GM12878 (cell line): Measurements from ENCODE around the gene ANKRD55. TPM values are rescaled to one million over a fixed set of nuclear protein-coding genes. Genes with fewer than 3 reads are reported as not detected.

ENCODE experiments used
- ATAC-seq: fragments of 200-7000 bp; cut with Tn5 transposase; 3 replicates; pipeline ENCODE4 v1.9.1; 2020; ENCODE audit warnings: mild to moderate bottlenecking, moderate library complexity
- BruUV-seq: library from RNA; stranded (reverse); fragments of 400-500 nt; replicated peaks from 2 replicates; lab custom pipeline; 2021; lab: Mats Ljungman, UMichigan
- CTCF ChIA-PET: fragments of 300-600 bp; sonication (Branson Sonifier 250); formaldehyde crosslinking; extraction: SDS; loops from one replicate; lab custom pipeline; 2021; ENCODE audit warnings: inconsistent platforms; lab: Yijun Ruan, JAX
- POLR2A ChIA-PET: fragments of 350-600 bp; formaldehyde crosslinking; extraction: SDS; loops from one replicate; lab custom pipeline; 2021; ENCODE audit warnings: inconsistent platforms; lab: Charles Lee
- RAD21 ChIA-PET: fragments of 300-600 bp; sonication (Branson Sonifier 250); formaldehyde crosslinking; loops from one replicate; lab custom pipeline; 2023; ENCODE audit warnings: antibody characterized with exemption; ENCODE audit not compliant: unreplicated experiment; lab: Charles Lee
- SMC1A ChIA-PET: fragments of 300-600 bp; sonication (Branson Sonifier 250); formaldehyde crosslinking; loops from one replicate; lab custom pipeline; 2023; ENCODE audit not compliant: unreplicated experiment, uncharacterized antibody; lab: Charles Lee
- DNase-seq: peaks from one replicate; pipeline ENCODE4 v3.0.0-alpha.2; 2011; ENCODE audit warnings: low read depth, low spot score
- FAIRE-seq: peaks from 3 replicates; lab custom pipeline; 2011; peaks lifted over from hg19 to GRCh38; lab: Jason Lieb, UNC
- H2AFZ ChIP-seq: 2 replicates; pipeline ENCODE4 v1.6.0; 2011; ENCODE audit warnings: low read depth, low read length, control low read depth; ENCODE audit not compliant: control insufficient read depth
- H3K27ac ChIP-seq: 2 replicates; pipeline ENCODE4 v1.5.1; 2011; ENCODE audit warnings: control low read depth; ENCODE audit not compliant: control insufficient read depth, insufficient read depth
- H3K27me3 ChIP-seq, 2 experiments: replicated peaks in 1 of 2; 2 replicates each; pipeline versions ENCODE4 v1.6.0 to v1.6.1; 2011; ENCODE audit warnings: low read length in 1 of 2; ENCODE audit not compliant: control insufficient read depth in 2 of 2, insufficient read depth in 2 of 2
- H3K36me3 ChIP-seq, 2 experiments: 2 replicates each; pipeline ENCODE4 v1.5.1; 2011; ENCODE audit warnings: low read length in 1 of 2; ENCODE audit not compliant: control insufficient read depth in 2 of 2, insufficient read depth in 2 of 2
- H3K4me1 ChIP-seq: 2 replicates; pipeline ENCODE4 v1.6.1; 2011; ENCODE audit warnings: mild to moderate bottlenecking, low read length, moderate library complexity, mixed read lengths; ENCODE audit not compliant: control insufficient read depth, insufficient read depth
- H3K4me2 ChIP-seq: 2 replicates; pipeline ENCODE4 v1.6.0; 2011; ENCODE audit warnings: control low read depth; ENCODE audit not compliant: control insufficient read depth, insufficient read depth
- H3K4me3 ChIP-seq: fragments of 200-600 bp; sonication (generic); 2 replicates; pipeline ENCODE4 v1.5.1; 2016
- H3K79me2 ChIP-seq: 2 replicates; pipeline ENCODE4 v1.6.0; 2011; ENCODE audit warnings: low read length; ENCODE audit not compliant: control insufficient read depth, insufficient read depth
- H3K9ac ChIP-seq: 2 replicates; pipeline ENCODE4 v1.8.0; 2011; ENCODE audit warnings: low read length, control low read depth, mixed read lengths; ENCODE audit not compliant: control insufficient read depth, insufficient read depth
- H3K9me3 ChIP-seq: replicated peaks from 3 replicates; pipeline ENCODE4 v1.5.1; 2011; ENCODE audit warnings: mild to moderate bottlenecking, low read length; ENCODE audit not compliant: control insufficient read depth, insufficient read depth
- H4K20me1 ChIP-seq: 2 replicates; pipeline ENCODE4 v1.6.0; 2011; ENCODE audit not compliant: control insufficient read depth, insufficient read depth
- BACH1 ChIP-seq: fragments of 450-650 bp; IDR thresholded peaks from 2 replicates; pipeline ENCODE4 v1.6.1; 2017; ENCODE audit warnings: mild to moderate bottlenecking, borderline replicate concordance
- PAX5 ChIP-seq: IDR thresholded peaks from 2 replicates; pipeline ENCODE4 v1.6.1; 2011; ENCODE audit warnings: low read depth, low read length, borderline replicate concordance
- POLR2A ChIP-seq: IDR thresholded peaks from 2 replicates; pipeline ENCODE4 v1.6.1; 2011; ENCODE audit warnings: low read depth, mild to moderate bottlenecking, low read length
- SMAD5 ChIP-seq: IDR thresholded peaks from 2 replicates; pipeline ENCODE4 v1.6.1; 2016; ENCODE audit warnings: antibody characterized with exemption, low read depth
- TAF1 ChIP-seq: IDR thresholded peaks from 2 replicates; pipeline ENCODE4 v1.6.1; 2011; ENCODE audit warnings: mild to moderate bottlenecking, low read depth, low read length, borderline replicate concordance
- YBX1 ChIP-seq: fragments of 450-650 bp; IDR thresholded peaks from 2 replicates; pipeline ENCODE4 v1.6.1; 2016; ENCODE audit warnings: antibody characterized with exemption
- ZNF384 ChIP-seq: IDR thresholded peaks from 2 replicates; pipeline ENCODE4 v1.6.1; 2012; ENCODE audit warnings: low read depth, mild to moderate bottlenecking, low read length, improper control_type of control experiment, borderline replicate concordance
- WGBS: methylation state at CpG from one replicate; pipeline ENCODE4 v1.1.6; 2016; ENCODE audit warnings: low lambda C conversion rate; ENCODE audit not compliant: insufficient replicate concordance, insufficient coverage; ENCODE audit errors: missing lambda C conversion rate; 5-methylcytosine and 5-hydroxymethylcytosine counted together
- in situ Hi-C: fragments of 300-500 bp; cut with MboI; formaldehyde crosslinking; loops from 9 replicates; pipeline ENCODE4 v1.14.3; 2018; ENCODE audit warnings: mixed read lengths
- intact Hi-C: fragments of 100-400 bp; cut with micrococcal nuclease; formaldehyde crosslinking; loops from one replicate; pipeline ENCODE4 v1.14.2; 2022; ENCODE audit not compliant: unreplicated experiment
- polyA plus RNA-seq, 11 experiments: library from polyadenylated mRNA; depleted of rRNA in 4 of 11; unstranded in 6 of 11; stranded (reverse) in 5 of 11; fragments of >200 nt; fragmentation: Nextera tagmentation in 4 of 11; fragmentation: Illumina TruSeq in 1 of 11; extraction: Ambion mirVana in 4 of 11; extraction: Trizol in 1 of 11; gene quantifications; 1 replicate in 1 of 11; 2 replicates in 10 of 11; pipeline versions ENCODE4 v1.2.1 to v1.2.3, GENCODE V29; 2011 to 2016; ENCODE audit warnings: inconsistent platforms in 2 of 11, missing spikeins in 2 of 11, low read depth in 1 of 11
- total RNA-seq, 4 experiments: library from RNA; depleted of rRNA in 3 of 4; stranded (reverse); fragments of >200 nt in 3 of 4; fragmentation: Illumina TruSeq in 1 of 4; extraction: Trizol in 1 of 4; gene quantifications; 2 replicates each; pipeline versions ENCODE4 v1.2.1 to v1.2.3, GENCODE V29; 2013 to 2021
- TF ChIP-seq, protein P1 (sequence below): IDR thresholded peaks from 2 replicates; pipeline ENCODE4 v1.6.1; 2012; ENCODE audit warnings: mild to moderate bottlenecking, low read depth, low read length
- TF ChIP-seq, protein P2 (sequence below): IDR thresholded peaks from 2 replicates; pipeline ENCODE4 v1.6.1; 2012; ENCODE audit warnings: low read length, inconsistent platforms
- TF ChIP-seq, protein P3 (sequence below): fragments of 450-650 bp; conservative IDR thresholded peaks from 2 replicates; pipeline ENCODE4 v1.6.1; 2017; ENCODE audit warnings: mild to moderate bottlenecking, moderate library complexity
- TF ChIP-seq, protein P4 (sequence below), 3 experiments: IDR thresholded peaks in 2 of 3; conservative IDR thresholded peaks in 1 of 3; 2 replicates each; pipeline ENCODE4 v1.5.1; 2011; ENCODE audit warnings: low read depth in 3 of 3, low read length in 3 of 3, mild to moderate bottlenecking in 3 of 3, control low read depth in 2 of 3, moderate library complexity in 2 of 3, inconsistent platforms in 1 of 3, mixed read lengths in 1 of 3; ENCODE audit not compliant: control insufficient read depth in 2 of 3, insufficient read depth in 1 of 3; ENCODE audit errors: extremely low read depth in 1 of 3
- TF ChIP-seq, protein P5 (sequence below): fragments of 450-650 bp; IDR thresholded peaks from 2 replicates; pipeline ENCODE4 v1.6.1; 2018; ENCODE audit warnings: borderline replicate concordance, mild to moderate bottlenecking; ENCODE audit not compliant: partially characterized antibody

ANKRD55 gene
- total and polyA plus RNA-seq, 10 of the 15 experiments (the other 5 are each of a cell fraction or from before 2014, with no cell fraction given): 0.04 TPM; not detected in 9

DNA sequence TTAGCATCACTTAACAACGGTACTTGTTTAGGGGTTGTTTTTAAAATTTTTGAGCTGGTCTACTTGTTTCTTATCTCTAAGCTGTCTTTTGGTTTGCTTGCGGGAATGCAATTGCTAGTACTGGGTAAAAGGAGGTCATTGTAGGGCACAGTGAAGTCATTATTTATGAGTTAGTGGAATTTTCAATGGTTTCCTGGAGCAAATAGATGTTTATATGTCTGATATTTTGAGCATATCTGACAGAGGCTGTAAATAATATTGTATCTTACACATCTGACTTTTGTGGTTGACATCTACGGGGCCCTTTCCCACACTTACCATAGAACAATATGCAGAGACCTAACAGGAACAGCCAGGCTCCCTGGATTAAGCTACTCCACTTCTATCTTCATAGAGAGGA lies 147.9 kb downstream of the ANKRD55 start:
- peaks cover 17% of the 10 kb centered on the region for H3K4me1 ChIP-seq
- BruUV-seq: TSS peak; percentile 75
- intact Hi-C loops: no loop called here
- H2AFZ ChIP-seq: no peak overlapping the region
- ChIA-PET POLR2A (interaction anchor here (0.9 to 1.7 kb wide), 5 partner anchors 10 to 65 kb away, joined by 4 to 6 read pairs (median 4); no protein-coding TSS in a partner anchor), RAD21 (interaction anchor here (0.7 to 1.9 kb wide), 8 partner anchors 9 to 149 kb away, joined by 3 to 12 read pairs (median 4); partner anchors contain the start of gene IL6ST), CTCF (interaction anchor here (0.6 to 1.0 kb wide), 5 partner anchors 61 to 1214 kb away, joined by 3 read pairs; no protein-coding TSS in a partner anchor), SMC1A (interaction anchor here (0.7 to 2.5 kb wide), 12 partner anchors 9 to 161 kb away, joined by 3 to 25 read pairs (median 4); no protein-coding TSS in a partner anchor)
- FAIRE-seq: no peak
- no peak for DNase-seq
- H3K27me3 ChIP-seq: no peaks in the 10 kb centered on the region
- no peaks in the 10 kb centered on the region for H3K36me3 ChIP-seq
- H4K20me1 ChIP-seq: no peaks in the 10 kb centered on the region
- H3K4me3 ChIP-seq: no peak overlapping the region
- no peak overlapping the region for H3K27ac ChIP-seq
- H3K79me2 ChIP-seq: no peaks in the 10 kb centered on the region
- H3K9ac ChIP-seq: no peak overlapping the region
- in situ Hi-C loops: no loop called here
- no peaks in the 10 kb centered on the region; the same call in 2 of the 3 replicates for H3K9me3 ChIP-seq
- no peak for ATAC-seq
- H3K4me2 ChIP-seq: no peak overlapping the region
- WGBS: 34% methylated on average over 3 of the region's 3 CpGs
- TF ChIP-seq BACH1 (no peak), TAF1 (no peak), SMAD5 (no peak), YBX1 (no peak), POLR2A (no peak), PAX5 (no peak), ZNF384 (no peak)
- TF ChIP-seq, protein P1, sequence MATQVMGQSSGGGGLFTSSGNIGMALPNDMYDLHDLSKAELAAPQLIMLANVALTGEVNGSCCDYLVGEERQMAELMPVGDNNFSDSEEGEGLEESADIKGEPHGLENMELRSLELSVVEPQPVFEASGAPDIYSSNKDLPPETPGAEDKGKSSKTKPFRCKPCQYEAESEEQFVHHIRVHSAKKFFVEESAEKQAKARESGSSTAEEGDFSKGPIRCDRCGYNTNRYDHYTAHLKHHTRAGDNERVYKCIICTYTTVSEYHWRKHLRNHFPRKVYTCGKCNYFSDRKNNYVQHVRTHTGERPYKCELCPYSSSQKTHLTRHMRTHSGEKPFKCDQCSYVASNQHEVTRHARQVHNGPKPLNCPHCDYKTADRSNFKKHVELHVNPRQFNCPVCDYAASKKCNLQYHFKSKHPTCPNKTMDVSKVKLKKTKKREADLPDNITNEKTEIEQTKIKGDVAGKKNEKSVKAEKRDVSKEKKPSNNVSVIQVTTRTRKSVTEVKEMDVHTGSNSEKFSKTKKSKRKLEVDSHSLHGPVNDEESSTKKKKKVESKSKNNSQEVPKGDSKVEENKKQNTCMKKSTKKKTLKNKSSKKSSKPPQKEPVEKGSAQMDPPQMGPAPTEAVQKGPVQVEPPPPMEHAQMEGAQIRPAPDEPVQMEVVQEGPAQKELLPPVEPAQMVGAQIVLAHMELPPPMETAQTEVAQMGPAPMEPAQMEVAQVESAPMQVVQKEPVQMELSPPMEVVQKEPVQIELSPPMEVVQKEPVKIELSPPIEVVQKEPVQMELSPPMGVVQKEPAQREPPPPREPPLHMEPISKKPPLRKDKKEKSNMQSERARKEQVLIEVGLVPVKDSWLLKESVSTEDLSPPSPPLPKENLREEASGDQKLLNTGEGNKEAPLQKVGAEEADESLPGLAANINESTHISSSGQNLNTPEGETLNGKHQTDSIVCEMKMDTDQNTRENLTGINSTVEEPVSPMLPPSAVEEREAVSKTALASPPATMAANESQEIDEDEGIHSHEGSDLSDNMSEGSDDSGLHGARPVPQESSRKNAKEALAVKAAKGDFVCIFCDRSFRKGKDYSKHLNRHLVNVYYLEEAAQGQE: no peak
- TF ChIP-seq, protein P2, sequence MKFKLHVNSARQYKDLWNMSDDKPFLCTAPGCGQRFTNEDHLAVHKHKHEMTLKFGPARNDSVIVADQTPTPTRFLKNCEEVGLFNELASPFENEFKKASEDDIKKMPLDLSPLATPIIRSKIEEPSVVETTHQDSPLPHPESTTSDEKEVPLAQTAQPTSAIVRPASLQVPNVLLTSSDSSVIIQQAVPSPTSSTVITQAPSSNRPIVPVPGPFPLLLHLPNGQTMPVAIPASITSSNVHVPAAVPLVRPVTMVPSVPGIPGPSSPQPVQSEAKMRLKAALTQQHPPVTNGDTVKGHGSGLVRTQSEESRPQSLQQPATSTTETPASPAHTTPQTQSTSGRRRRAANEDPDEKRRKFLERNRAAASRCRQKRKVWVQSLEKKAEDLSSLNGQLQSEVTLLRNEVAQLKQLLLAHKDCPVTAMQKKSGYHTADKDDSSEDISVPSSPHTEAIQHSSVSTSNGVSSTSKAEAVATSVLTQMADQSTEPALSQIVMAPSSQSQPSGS: no peak
- TF ChIP-seq, protein P3, sequence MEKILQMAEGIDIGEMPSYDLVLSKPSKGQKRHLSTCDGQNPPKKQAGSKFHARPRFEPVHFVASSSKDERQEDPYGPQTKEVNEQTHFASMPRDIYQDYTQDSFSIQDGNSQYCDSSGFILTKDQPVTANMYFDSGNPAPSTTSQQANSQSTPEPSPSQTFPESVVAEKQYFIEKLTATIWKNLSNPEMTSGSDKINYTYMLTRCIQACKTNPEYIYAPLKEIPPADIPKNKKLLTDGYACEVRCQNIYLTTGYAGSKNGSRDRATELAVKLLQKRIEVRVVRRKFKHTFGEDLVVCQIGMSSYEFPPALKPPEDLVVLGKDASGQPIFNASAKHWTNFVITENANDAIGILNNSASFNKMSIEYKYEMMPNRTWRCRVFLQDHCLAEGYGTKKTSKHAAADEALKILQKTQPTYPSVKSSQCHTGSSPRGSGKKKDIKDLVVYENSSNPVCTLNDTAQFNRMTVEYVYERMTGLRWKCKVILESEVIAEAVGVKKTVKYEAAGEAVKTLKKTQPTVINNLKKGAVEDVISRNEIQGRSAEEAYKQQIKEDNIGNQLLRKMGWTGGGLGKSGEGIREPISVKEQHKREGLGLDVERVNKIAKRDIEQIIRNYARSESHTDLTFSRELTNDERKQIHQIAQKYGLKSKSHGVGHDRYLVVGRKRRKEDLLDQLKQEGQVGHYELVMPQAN: no peak
- TF ChIP-seq, protein P4, sequence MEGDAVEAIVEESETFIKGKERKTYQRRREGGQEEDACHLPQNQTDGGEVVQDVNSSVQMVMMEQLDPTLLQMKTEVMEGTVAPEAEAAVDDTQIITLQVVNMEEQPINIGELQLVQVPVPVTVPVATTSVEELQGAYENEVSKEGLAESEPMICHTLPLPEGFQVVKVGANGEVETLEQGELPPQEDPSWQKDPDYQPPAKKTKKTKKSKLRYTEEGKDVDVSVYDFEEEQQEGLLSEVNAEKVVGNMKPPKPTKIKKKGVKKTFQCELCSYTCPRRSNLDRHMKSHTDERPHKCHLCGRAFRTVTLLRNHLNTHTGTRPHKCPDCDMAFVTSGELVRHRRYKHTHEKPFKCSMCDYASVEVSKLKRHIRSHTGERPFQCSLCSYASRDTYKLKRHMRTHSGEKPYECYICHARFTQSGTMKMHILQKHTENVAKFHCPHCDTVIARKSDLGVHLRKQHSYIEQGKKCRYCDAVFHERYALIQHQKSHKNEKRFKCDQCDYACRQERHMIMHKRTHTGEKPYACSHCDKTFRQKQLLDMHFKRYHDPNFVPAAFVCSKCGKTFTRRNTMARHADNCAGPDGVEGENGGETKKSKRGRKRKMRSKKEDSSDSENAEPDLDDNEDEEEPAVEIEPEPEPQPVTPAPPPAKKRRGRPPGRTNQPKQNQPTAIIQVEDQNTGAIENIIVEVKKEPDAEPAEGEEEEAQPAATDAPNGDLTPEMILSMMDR (IDR thresholded peaks at IDR 0.05 in 2 of 3, conservative IDR thresholded peaks at IDR 0.05 in 1 of 3; ENCODE audit: control insufficient read depth in 2 of 3, extremely low read depth in 1 of 3, insufficient read depth in 1 of 3, low read depth in 3 of 3, low read length in 3 of 3): no peak
- TF ChIP-seq, protein P5, sequence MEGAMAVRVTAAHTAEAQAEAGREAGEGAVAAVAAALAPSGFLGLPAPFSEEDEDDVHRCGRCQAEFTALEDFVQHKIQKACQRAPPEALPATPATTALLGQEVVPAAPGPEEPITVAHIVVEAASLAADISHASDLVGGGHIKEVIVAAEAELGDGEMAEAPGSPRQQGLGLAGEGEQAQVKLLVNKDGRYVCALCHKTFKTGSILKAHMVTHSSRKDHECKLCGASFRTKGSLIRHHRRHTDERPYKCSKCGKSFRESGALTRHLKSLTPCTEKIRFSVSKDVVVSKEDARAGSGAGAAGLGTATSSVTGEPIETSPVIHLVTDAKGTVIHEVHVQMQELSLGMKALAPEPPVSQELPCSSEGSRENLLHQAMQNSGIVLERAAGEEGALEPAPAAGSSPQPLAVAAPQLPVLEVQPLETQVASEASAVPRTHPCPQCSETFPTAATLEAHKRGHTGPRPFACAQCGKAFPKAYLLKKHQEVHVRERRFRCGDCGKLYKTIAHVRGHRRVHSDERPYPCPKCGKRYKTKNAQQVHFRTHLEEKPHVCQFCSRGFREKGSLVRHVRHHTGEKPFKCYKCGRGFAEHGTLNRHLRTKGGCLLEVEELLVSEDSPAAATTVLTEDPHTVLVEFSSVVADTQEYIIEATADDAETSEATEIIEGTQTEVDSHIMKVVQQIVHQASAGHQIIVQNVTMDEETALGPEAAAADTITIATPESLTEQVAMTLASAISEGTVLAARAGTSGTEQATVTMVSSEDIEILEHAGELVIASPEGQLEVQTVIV: no peak
